Fibroblast of skin of scalp (primary cell): ENCODE results near the gene SIAH2.

Experiments used
- DNase-seq: peaks from one replicate; pipeline ENCODE4 v3.0.0-alpha.2; 2013

Gene SIAH2

GRCh38 chr3:150773616-150774192, 10.7 kb upstream of the SIAH2 start:
- no peak for DNase-seq

GRCh38 chr3:150771600-150771999, 8.6 kb upstream of the SIAH2 start:
- no peak for DNase-seq

- DNase-seq: peak; percentile 34
Observed at GRCh38 chr3:150770681-150771080, 7.7 kb upstream of the SIAH2 start.

- no peak for DNase-seq
Observed at GRCh38 chr3:150766742-150767141, 3.8 kb upstream of the SIAH2 start.

- DNase-seq: peak; percentile 65
Observed at GRCh38 chr3:150765949-150766720, 3.2 kb upstream of the SIAH2 start.

- no peak for DNase-seq
Observed at GRCh38 chr3:150764967-150765366, 2.0 kb upstream of the SIAH2 start.

- DNase-seq: no peak
Observed at GRCh38 chr3:150764566-150764965, 1.6 kb upstream of the SIAH2 start.

GRCh38 chr3:150763841-150764483, 993 bp upstream of the SIAH2 start:
- DNase-seq: peak; percentile 59

- no peak for DNase-seq
Observed at GRCh38 chr3:150762662-150763121, 277 bp downstream of the SIAH2 start.

GRCh38 chr3:150761831-150762661, 923 bp downstream of the SIAH2 start:
- peak; percentile 61 for DNase-seq

- DNase-seq: no peak
Observed at GRCh38 chr3:150760431-150761200, 2.4 kb downstream of the SIAH2 start.

- no peak for DNase-seq
Observed at GRCh38 chr3:150759947-150760346, 3.0 kb downstream of the SIAH2 start.

- no peak for DNase-seq
Observed at GRCh38 chr3:150759319-150759718, 3.6 kb downstream of the SIAH2 start.

GRCh38 chr3:150757768-150758167, 5.2 kb downstream of the SIAH2 start:
- DNase-seq: no peak

- DNase-seq: no peak
Observed at GRCh38 chr3:150757364-150757763, 5.6 kb downstream of the SIAH2 start.

GRCh38 chr3:150756491-150757059, 6.4 kb downstream of the SIAH2 start:
- no peak for DNase-seq

GRCh38 chr3:150755902-150756301, 7.1 kb downstream of the SIAH2 start:
- DNase-seq: peak; percentile 28

GRCh38 chr3:150754896-150755295, 8.1 kb downstream of the SIAH2 start:
- no peak for DNase-seq

GRCh38 chr3:150751781-150752263, 11.1 kb downstream of the SIAH2 start:
- DNase-seq: no peak

- no peak for DNase-seq
Observed at GRCh38 chr3:150749255-150749654, 13.7 kb downstream of the SIAH2 start.

- DNase-seq: no peak
Observed at GRCh38 chr3:150748684-150749047, 14.3 kb downstream of the SIAH2 start.
